ENCODE results near the gene NFKBIZ. TPM values are rescaled to one million over a fixed set of nuclear protein-coding genes. Genes with fewer than 3 reads are reported as not detected.

NFKBIZ gene
- total and polyA plus RNA-seq, 2 donors (not counting 3 experiments of a cell fraction or from before 2014, with no cell fraction given), result 17.5 to 28.9 TPM

- dilution Hi-C loops (cut with MboI; ENCODE audit: extremely low pct_ligation_motif_present, low sequenced_read_pairs), result no loop called here
- H3K4me2 ChIP-seq (ENCODE audit: insufficient read depth, low read length), result peak overlapping the region; percentile 98
- H3K9me1 ChIP-seq (replicated peaks; ENCODE audit: control insufficient read depth, extremely low read depth, insufficient read depth, low read length), result no peaks in the 10 kb centered on the region
- no peak for TF ChIP-seq EZH2 (IDR thresholded peaks at IDR 0.05; ENCODE audit: borderline replicate concordance, low read depth, low read length, severe bottlenecking)
- TF ChIP-seq MYC (IDR thresholded peaks at IDR 0.05; ENCODE audit: low read depth, low read length), result no peak
- no peak for TF ChIP-seq CTCF (IDR thresholded peaks at IDR 0.05; ENCODE audit: extremely low read depth in 1 of 2, insufficient read depth in 1 of 2, low read depth in 1 of 2, low read length in 2 of 2)
- no peak for TF ChIP-seq POLR2AphosphoS5 (IDR thresholded peaks at IDR 0.05; ENCODE audit: insufficient read depth, low read depth, low read length)
- TF ChIP-seq POLR2A (IDR thresholded peaks at IDR 0.05; ENCODE audit: low read depth, low read length), result no peak
- no peak for TF ChIP-seq GATA2 (IDR thresholded peaks at IDR 0.05; ENCODE audit: insufficient read depth, insufficient read length, low read depth, low read length)
- no peak for TF ChIP-seq MAX (IDR thresholded peaks at IDR 0.05; ENCODE audit: insufficient read depth, insufficient read length)
- TF ChIP-seq FOS (IDR thresholded peaks at IDR 0.05; ENCODE audit: borderline replicate concordance, insufficient read depth, low read length), result no peak
- no peak for TF ChIP-seq JUN (IDR thresholded peaks at IDR 0.05; ENCODE audit: borderline replicate concordance, insufficient read depth, insufficient read length, low read depth)
- H2AFZ ChIP-seq (ENCODE audit: low read depth, low read length), result no peak overlapping the region
- no peaks in the 10 kb centered on the region for H3K9me3 ChIP-seq (replicated peaks; ENCODE audit: control insufficient read depth, insufficient read depth, low read length)
- H3K9ac ChIP-seq (replicated peaks; ENCODE audit: extremely low read depth, insufficient read depth, low read length), result peak overlapping the region; percentile 90
- DNase-seq (ENCODE audit: low read depth, low spot score) (no peak), FAIRE-seq (no peak)
- POLR2A ChIA-PET, result no interaction called here
- no peaks in the 10 kb centered on the region for H4K20me1 ChIP-seq (replicated peaks; ENCODE audit: control insufficient read depth, extremely low read depth, insufficient read depth, low read length)
- H3K27me3 ChIP-seq (ENCODE audit: control insufficient read depth in 2 of 2, insufficient read depth in 2 of 2, low read length in 2 of 2), result no peaks in the 10 kb centered on the region
- no peak overlapping the region for H3K27ac ChIP-seq (ENCODE audit: insufficient read depth, low read depth, low read length)
- no peaks in the 10 kb centered on the region for H3K36me3 ChIP-seq (ENCODE audit: control insufficient read depth in 2 of 2, extremely low read depth in 1 of 2, insufficient read depth in 2 of 2, low read length in 2 of 2)
- no TSS peak for BruUV-seq (replicated peaks)
- CTCF ChIA-PET, result interaction anchor here (1.9 to 2.8 kb wide), 2 partner anchors 396 to 397 kb away, joined by 5 to 33 read pairs; no protein-coding TSS in a partner anchor
- intact Hi-C loops (cut with micrococcal nuclease), result no loop called here
- H3K4me3 ChIP-seq (replicated peaks in 1 of 3; ENCODE audit: insufficient read depth in 1 of 3, low read depth in 1 of 3, low read length in 3 of 3), result no peak overlapping the region
- H3K79me2 ChIP-seq (ENCODE audit: control insufficient read depth, insufficient read depth, low read length), result no peaks in the 10 kb centered on the region
- peaks cover 12% of the 10 kb centered on the region for H3K4me1 ChIP-seq (ENCODE audit: control insufficient read depth, extremely low read depth, insufficient read depth, low read length)
These were observed 20.4 kb upstream of the NFKBIZ start for GRCh38 chr3:101828691-101829436.
